Suprapubic skin (tissue), 4 donors: ENCODE results near the gene CABLES1. TPM values are rescaled to one million over a fixed set of nuclear protein-coding genes. Genes with fewer than 3 reads are reported as not detected.

Experiments
- DNase-seq, 2 donors: peaks; one replicate each; pipeline ENCODE4 v3.0.0-alpha.2; 2019; ENCODE audit warnings: low spot score in 2 of 2
- H3K27ac ChIP-seq: fragments of 200-600 bp; sonication (generic); one replicate; pipeline ENCODE4 v1.5.1; 2019
- H3K27me3 ChIP-seq: fragments of 200-600 bp; sonication (generic); one replicate; pipeline ENCODE4 v1.5.1; 2019
- H3K36me3 ChIP-seq: fragments of 200-600 bp; sonication (generic); one replicate; pipeline ENCODE4 v1.5.1; 2019
- H3K4me1 ChIP-seq: fragments of 200-600 bp; sonication (generic); one replicate; pipeline ENCODE4 v1.5.1; 2019
- H3K4me3 ChIP-seq: fragments of 200-600 bp; sonication (generic); one replicate; pipeline ENCODE4 v1.5.1; 2019; ENCODE audit warnings: mild to moderate bottlenecking
- H3K9me3 ChIP-seq: fragments of 200-600 bp; sonication (generic); one replicate; pipeline ENCODE4 v1.5.1; 2019
- CTCF ChIP-seq, 2 donors: fragments of 200-600 bp in 1 of 2; fragments of 450-650 bp in 1 of 2; sonication (generic) in 1 of 2; IDR thresholded peaks; one replicate each; pipeline ENCODE4 v1.5.1; 2016 to 2019; ENCODE audit warnings: antibody characterized with exemption in 2 of 2, mild to moderate bottlenecking in 1 of 2, moderate library complexity in 1 of 2
- EP300 ChIP-seq: sonication (generic); formaldehyde crosslinking; IDR thresholded peaks from one replicate; pipeline ENCODE4 v1.6.1; 2017; ENCODE audit warnings: antibody characterized with exemption
- POLR2A ChIP-seq, 2 donors: fragments of 450-650 bp; IDR thresholded peaks; one replicate each; pipeline ENCODE4 v1.6.1; 2017; ENCODE audit warnings: antibody characterized with exemption in 2 of 2, mild to moderate bottlenecking in 2 of 2, moderate library complexity in 2 of 2
- POLR2AphosphoS5 ChIP-seq, 3 donors: sonication (generic); formaldehyde crosslinking; IDR thresholded peaks; one replicate each; pipeline ENCODE4 v1.6.1; 2017; ENCODE audit warnings: antibody characterized with exemption in 3 of 3
- WGBS: methylation state at CpG from one replicate; pipeline ENCODE4 v1.1.5; 2018; 5-methylcytosine and 5-hydroxymethylcytosine counted together
- total RNA-seq, 4 donors: library from RNA; depleted of rRNA; stranded (reverse); fragments of >200 nt; gene quantifications; one replicate each; pipeline ENCODE4 v1.1.0, GENCODE V29; 2016

The CABLES1 gene
- total RNA-seq, 4 donors from 2014 or later = 24.9 to 42.2 (median 38.0) TPM

GRCh38 chr18:23302511-23302850 lies 167.2 kb downstream of the CABLES1 start:
- no peak for TF ChIP-seq CTCF (IDR thresholded peaks at IDR 0.05)
- no peaks in the 10 kb centered on the region for H3K27me3 ChIP-seq
- no peaks in the 10 kb centered on the region for H3K4me1 ChIP-seq
- H3K9me3 ChIP-seq = no peaks in the 10 kb centered on the region
- DNase-seq = no peak
- peaks cover 5% of the 10 kb centered on the region for H3K36me3 ChIP-seq
- H3K4me3 ChIP-seq = no peak overlapping the region
- WGBS = 69% methylated on average over 3 of the region's 3 CpGs
- no peak overlapping the region for H3K27ac ChIP-seq

- no peaks in the 10 kb centered on the region for H3K9me3 ChIP-seq
- WGBS = 79% methylated on average over 8 of the region's 8 CpGs
- TF ChIP-seq POLR2AphosphoS5 (IDR thresholded peaks at IDR 0.05) = no peak
- TF ChIP-seq POLR2A (IDR thresholded peaks at IDR 0.05) = no peak
- no peak for TF ChIP-seq EP300
- no peak for TF ChIP-seq CTCF (IDR thresholded peaks at IDR 0.05)
- H3K4me1 ChIP-seq = no peaks in the 10 kb centered on the region
- H3K27me3 ChIP-seq = no peaks in the 10 kb centered on the region
- no peak overlapping the region for H3K4me3 ChIP-seq
- H3K36me3 ChIP-seq = peaks cover under 1% of the 10 kb centered on the region
- H3K27ac ChIP-seq = no peak overlapping the region
- DNase-seq = no peak
These were observed 167.7 kb downstream of the CABLES1 start for GRCh38 chr18:23302851-23303527.

GRCh38 chr18:23306822-23307221 lies 171.5 kb downstream of the CABLES1 start:
- H3K4me3 ChIP-seq = no peak overlapping the region
- no peaks in the 10 kb centered on the region for H3K27me3 ChIP-seq
- H3K36me3 ChIP-seq = no peaks in the 10 kb centered on the region
- 80% methylated on average over 6 of the region's 6 CpGs for WGBS
- no peak overlapping the region for H3K27ac ChIP-seq
- no peak for DNase-seq
- no peaks in the 10 kb centered on the region for H3K9me3 ChIP-seq
- peaks cover 4% of the 10 kb centered on the region for H3K4me1 ChIP-seq
- no peak for TF ChIP-seq EP300
- TF ChIP-seq CTCF (IDR thresholded peaks at IDR 0.05) = no peak
- no peak for TF ChIP-seq POLR2A (IDR thresholded peaks at IDR 0.05)
- TF ChIP-seq POLR2AphosphoS5 (IDR thresholded peaks at IDR 0.05) = no peak

GRCh38 chr18:23307567-23308295 lies 172.4 kb downstream of the CABLES1 start:
- 80% methylated on average over 12 of the region's 14 CpGs for whole genome bisulfite sequencing
- H3K9me3 ChIP-seq = no peaks in the 10 kb centered on the region
- H3K36me3 ChIP-seq = no peaks in the 10 kb centered on the region
- TF ChIP-seq CTCF (IDR thresholded peaks at IDR 0.05) = no peak
- no peak overlapping the region for H3K4me3 ChIP-seq
- H3K27me3 ChIP-seq = no peaks in the 10 kb centered on the region
- H3K4me1 ChIP-seq = peaks cover 10% of the 10 kb centered on the region
- H3K27ac ChIP-seq = no peak overlapping the region
- DNase-seq = no peak

Other genes with a start within 250 kb of the CABLES1 start
- 10 to 100 TPM; 41.0 to 78.1 (median 67.0) TPM for gene RBBP8, start 202.2 kb upstream of the CABLES1 start, total RNA-seq